Stromal cell of bone marrow (primary cell): Measurements from ENCODE around the gene EFHC1.

Experiments used
- DNase-seq: peaks from one replicate; pipeline ENCODE4 v3.0.0-alpha.2; 2012; ENCODE audit warnings: low read depth

The EFHC1 gene

DNA sequence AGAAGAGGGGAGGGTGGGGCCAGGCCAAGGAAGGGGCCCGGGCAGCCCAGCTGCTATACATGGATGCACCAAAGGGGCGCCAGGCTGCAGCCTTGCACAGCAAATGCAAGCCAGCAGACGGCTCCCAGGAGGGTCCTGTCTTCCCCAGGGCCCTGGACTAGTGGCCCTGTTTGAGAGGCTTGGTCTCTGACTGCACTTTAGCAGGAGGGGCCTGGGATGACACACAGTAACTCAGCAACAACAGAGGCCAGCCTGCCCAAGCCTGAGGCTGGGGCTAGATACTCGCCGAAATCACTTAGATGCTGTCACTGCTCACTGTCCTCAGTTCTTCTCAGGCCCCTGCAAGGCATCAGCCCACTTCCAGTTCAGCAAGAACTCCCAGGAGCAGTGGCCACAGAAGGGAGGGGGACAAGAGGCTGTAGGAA is 83.2 kb downstream of the EFHC1 start:
- no peak for DNase-seq

DNA sequence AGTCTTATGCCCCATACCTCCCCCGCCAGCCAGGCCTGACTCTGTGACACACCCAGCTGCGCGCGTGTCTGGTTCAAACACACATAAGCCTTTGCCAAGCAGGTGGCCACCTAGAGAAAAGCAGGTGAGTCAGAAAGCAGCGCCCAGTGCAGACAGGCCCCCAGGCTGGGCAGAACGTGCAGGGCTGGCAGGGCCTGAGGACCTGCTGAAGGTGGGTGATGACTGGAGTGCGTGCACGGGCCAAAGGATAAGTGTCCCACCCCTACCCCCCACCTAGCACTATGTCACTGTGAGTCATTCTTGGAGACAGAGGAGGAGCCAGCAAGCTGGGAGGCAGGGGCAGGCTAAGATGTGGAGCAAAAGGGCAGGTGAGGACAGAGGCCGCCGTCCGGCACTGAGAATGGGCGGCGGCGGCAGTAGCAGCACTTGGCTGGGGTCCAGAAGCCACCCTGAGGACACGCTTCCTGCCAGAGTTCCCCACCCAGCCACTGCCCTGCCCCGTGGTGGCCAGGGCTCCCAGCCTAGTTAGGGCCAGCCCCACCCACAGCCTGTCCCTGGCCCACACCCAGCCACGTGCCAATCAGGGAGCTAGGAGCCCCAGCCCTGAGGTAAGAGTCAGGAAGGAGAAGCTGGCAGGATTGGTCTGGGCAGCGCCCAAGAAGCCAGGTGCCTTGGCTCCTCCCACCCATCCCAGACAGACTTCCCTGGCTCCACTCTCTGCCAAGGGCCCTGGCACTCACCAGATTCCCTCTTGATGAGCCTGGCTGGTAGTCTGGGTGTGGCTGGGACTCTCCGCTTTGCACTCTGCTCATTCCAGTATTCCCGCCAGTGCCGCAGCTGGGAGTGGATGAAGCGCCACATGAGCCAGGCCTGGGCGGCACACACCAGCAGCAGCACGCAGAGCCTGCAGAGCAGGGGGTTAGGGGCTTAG is 84.0 kb downstream of the EFHC1 start:
- DNase-seq: peak; percentile 64

DNA sequence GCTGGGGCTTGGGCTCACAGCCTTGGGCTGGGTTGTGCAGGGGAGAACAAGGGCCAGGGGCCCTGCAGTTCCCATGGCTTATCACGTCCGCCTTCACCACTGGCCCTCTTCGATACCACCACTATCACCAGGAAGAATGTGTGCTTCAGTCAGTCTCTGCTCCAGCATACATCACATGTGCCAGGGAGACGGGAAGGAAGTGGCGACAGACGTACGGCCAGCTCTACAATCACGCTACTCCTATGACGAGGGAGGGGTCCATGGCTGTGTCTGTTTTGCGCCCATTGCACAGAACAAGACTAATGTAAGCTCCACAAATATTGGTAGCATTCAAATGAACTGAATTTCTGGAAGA is 84.6 kb downstream of the EFHC1 start:
- DNase-seq: no peak

DNA sequence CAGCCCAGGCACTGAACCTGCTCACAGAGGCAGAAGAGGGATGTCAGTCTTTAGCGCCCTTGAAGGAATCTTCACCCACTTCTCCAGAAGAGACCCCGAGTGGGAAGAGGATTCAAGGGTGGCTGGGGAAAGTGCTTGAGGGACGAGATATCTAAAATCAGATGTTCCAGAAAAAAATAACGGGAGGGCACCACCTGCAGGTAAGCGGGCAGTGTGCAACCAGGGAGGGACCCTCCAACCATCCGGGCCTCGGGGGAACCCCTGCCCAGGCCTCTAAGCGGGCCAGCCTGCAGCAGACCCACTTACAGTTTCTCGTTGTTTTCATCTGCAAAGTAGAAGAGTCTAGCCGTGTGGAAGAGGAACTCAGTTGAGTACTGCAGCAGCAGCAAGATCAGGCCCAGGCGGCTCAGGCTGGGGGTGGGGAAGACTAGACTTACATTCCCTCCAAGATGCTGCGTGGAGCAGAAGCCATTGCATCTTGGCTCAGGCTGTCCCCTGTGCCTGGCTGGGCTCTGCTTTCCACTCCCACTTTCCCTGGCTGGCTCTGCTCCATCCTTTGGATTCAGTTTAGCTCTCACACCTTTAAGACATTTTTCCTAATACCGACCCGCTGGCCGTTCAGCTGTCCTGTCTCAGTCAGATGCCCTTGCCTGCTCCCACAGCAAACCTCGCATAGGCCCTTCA is 85.7 kb downstream of the EFHC1 start:
- DNase-seq: no peak

DNA sequence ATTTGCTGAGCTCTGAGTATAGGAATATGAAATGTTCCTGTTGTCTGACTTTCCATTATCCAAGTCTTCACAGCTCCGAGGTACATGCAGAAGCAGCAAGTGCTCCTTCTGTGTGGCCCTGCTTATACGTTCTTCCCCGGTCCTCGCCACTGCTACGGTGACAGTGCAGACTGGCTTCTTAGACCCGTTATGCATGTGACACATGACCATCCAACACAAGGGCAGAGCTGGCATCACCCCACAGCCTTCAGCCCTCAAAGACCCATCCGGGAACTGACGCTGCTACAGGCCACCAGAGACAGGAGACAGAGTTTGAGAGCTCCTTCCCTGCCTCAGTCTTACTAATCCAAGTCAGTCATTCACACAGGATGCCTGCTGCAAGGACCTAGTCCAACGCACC is 86.3 kb downstream of the EFHC1 start:
- no peak for DNase-seq

DNA sequence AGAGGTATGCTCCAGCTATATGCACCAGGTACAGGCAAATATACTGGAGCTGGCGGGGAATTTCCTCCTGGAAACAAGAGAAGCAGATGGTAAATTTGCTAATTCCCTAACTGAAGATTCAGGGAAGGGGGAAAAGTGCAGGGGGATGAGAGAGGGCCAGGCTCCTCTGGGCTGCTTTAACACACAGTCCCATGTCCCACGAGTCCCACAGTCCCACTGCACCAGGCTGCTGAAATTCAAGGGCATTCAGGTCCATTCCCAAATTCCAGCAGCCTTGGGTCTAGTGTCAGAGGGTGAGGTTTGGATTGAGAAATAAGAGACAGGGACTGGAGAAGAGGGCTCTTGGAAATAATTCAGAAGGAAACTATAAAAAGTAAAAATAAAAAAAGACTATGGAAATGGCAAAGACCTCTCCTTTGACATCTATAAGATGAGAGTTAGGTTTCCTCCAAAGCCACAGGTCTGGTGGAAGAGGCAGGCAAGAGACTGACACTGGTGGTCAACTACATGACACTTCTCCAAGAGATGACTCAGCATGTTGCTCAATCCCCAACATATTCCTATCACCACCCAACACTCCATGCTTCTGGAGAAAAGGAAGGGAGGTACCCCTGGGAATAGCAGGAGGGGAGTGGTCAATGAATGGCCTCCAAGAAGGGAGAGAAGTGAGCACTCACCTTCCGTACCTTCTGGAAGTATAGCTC is 87.6 kb downstream of the EFHC1 start:
- DNase-seq: peak; percentile 75

GRCh38 chr6:52508261-52508739 is 88.2 kb downstream of the EFHC1 start:
- no peak for DNase-seq

DNA sequence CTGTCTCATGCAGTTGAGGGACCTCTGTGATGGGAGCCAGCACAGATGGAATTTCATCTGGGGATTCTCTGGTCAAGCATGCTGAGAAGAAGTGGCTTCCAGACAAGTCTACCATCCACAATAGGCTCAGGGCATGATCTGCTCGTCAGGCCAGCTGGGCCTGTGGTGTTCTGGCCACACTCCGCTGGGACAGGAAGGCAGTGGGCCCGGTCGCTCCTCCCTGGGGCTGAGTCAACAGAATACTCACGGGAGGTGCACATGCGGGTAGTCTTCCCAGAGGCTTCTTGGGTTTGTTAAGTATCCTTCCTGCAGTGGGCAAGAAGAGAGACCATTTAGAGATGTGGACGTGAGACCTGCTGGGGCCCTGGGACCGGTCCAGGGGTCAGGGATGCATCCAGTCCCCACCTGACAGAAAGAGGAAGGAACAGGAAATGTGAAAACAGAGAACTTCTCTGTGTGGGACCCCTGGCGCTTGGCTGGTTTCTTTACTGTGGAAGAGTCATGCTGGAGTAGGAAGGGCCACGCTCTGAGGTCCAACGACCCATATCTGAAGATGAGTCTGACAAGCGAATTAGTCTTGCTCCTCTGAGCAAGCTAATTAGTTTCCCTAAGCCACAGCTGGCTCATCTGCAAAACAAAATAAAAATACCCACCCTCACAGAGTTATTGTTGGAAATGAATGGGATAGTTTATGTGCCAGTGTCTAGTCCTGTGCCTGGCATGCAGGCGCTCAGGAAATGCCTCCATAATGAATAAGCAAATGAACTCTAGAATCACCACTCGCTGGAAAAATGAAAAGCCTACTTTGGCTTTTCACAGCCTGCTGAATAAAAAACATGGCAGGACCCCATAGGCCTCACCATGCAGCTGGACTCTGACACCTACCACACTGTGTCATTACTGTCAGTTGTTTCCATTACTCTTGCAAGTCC is 89.4 kb downstream of the EFHC1 start:
- DNase-seq: no peak

DNA sequence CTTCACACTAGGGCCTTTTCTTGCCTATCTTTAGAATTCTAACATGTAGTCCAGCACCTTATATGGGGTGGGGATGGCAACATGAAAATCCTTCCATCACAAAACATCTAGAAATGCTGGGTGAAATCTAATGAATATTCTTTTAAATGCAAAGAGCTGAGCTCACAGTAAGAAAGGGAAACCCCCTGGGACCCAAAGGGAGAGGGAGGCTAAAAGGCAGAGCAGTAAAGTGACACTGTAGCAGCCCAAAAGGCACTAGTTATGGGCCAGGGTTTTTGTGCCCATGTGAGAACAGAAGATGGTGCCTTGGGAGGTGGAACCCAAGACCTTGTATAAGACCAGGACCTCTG is 90.0 kb downstream of the EFHC1 start:
- DNase-seq: no peak

GRCh38 chr6:52511163-52511562 is 91.0 kb downstream of the EFHC1 start:
- no peak for DNase-seq

DNA sequence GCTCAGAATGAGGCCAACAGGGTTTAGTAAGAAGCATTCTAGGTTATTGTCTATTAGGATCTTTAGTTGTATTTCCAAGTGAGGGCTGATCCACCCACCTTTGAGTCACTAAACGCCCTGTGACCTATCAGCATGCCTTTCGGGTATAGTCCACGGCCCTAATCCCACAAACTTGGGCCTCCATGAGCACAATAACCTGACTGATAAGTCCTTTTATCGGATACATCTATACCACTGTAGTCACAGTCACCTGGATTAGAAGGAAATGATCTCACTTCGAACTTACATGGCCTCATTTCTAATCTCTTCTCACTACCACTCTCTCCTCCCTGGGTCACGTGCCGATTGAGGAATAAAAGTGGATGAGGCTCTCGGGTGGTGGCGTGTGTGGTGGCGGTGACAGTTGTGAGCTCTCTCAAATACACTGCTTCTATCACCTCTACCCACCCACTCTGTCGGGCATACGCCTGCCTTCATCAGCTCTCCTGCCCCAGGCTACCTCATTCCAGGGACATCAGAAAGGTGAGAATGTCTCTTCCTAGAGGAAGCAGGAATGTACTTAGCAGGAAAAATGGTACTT is 91.5 kb downstream of the EFHC1 start:
- DNase-seq: peak; percentile 51

DNA sequence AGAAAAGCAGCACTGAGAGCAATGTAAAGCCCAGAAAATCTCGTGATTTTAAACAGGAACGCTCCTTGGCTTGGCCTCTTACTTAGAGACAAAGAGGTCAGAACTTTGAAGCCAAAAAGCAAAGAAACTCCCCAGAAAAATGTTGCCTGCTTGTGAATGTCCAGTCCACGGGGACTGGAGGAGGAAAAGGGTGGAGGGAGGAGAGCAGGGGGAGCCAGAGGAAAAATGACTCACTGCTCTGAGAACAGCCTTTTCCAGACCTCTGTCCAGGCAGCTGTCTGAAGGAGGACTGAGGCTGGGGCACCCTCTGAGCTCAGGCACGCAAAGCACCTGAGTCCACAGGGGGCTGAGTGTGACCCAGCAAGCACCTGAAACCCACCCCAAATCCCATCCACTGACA is 92.1 kb downstream of the EFHC1 start:
- peak; percentile 95 for DNase-seq

GRCh38 chr6:52513464-52513863 is 93.3 kb downstream of the EFHC1 start:
- no peak for DNase-seq

GRCh38 chr6:52513896-52514295 is 93.8 kb downstream of the EFHC1 start:
- DNase-seq: no peak

DNA sequence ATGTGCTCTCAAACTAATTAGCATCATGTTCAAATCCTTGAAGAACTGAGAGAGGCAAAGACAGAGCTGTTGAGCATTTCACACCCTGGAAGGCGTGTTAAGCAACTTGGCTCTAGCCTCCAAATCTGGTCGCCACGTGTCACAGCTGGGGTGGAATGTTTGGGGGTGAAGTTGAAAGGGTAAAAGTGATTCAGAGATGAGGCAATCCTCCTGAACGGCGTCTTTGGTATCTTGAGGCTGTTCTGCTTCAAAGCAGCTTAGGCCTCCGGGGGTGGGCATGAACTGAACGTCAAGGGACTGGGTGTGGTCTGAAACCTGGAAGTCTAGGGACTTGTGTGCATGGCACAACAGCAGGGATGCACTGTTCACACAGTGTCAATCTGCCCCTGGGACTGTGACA is 94.4 kb downstream of the EFHC1 start:
- no peak for DNase-seq

GRCh38 chr6:52515219-52515960 is 95.2 kb downstream of the EFHC1 start:
- no peak for DNase-seq

DNA sequence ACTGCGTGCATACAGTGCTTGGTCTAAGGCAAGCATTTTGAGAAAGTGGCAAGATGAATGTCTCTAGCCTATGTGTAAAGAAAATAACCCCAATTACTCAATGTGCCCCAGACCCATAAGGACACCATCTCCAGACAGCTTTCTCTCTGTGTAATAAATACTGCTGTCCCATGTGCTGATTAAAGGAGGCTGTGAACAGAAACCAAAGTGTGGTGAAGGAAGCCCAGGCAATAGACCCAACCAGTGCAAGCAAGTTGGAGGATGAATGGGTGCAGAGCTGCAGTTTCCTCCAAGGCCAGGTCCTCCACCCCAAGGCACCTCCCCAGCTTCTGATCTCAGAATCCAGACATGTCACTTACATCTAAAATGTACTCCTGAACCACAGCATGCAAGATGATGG is 96.1 kb downstream of the EFHC1 start:
- DNase-seq: no peak

DNA sequence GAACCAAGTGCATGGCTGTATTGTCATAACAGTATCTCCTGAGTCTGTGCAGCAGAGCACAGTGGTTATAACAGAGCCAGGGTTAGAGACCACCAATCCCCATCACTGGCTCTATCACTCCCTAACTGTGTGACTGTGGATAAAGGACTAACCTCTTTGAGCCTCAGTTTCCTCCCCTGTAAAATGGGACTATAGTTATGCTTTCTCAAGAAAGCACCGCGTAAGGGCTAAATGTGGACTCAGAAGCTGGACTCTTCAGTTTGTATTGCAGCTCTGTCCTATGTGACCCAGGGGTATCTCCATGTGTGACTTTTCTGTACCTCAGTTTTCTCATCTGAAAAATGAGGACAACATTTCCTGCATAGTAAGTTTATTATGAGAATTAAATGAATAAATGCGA is 96.8 kb downstream of the EFHC1 start:
- DNase-seq: no peak

DNA sequence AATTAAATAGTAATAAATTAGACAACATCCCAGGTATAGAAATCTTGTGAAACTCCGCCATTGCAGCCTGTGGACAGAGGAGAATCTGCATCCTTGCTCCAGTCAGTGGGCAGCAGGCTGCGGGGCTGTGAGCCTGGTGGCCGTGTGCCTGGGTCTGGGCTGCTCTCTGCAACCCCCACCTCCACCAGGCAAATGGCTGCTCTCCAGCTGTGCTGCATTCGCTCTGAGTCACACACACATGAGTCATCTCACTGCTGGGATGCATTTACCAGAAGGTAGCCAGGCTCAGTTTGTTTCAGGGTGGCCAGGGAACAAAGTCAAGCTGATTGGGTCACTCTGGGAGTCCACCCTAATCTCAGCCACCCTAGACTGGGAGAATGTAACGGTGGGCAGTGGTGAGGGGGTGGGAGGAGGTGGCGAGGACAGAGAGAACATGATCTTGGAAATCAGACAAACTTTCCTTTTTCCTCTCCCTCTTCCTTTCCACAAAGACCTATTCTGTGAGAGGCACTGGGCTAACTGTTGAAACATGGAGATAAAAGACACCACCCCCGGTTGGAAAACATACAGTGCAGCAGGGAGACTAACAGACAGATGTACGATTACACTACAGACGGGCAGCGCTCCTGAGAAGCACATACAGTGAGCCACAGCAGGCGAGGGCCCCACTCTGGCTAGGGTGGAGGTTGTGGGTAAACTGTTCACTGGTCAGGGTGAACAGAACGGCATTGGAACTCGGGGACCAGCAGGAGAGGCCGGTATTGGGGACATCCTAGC is 97.5 kb downstream of the EFHC1 start:
- DNase-seq: peak; percentile 93
